Muscle layer of duodenum (tissue), 2 donors: ENCODE data around the gene CRACDL.

Experiments used
- H3K27ac ChIP-seq: one replicate; pipeline ENCODE4 v1.7.0; 2013; ENCODE audit warnings: mild to moderate bottlenecking, low read length
- H3K27me3 ChIP-seq: one replicate; pipeline ENCODE4 v1.7.0; 2013; ENCODE audit warnings: low read depth, mild to moderate bottlenecking, control low read depth, low read length
- H3K36me3 ChIP-seq, 2 donors: one replicate each; pipeline ENCODE4 v1.7.0; 2013; ENCODE audit warnings: low read length in 2 of 2, control low read depth in 1 of 2, mild to moderate bottlenecking in 1 of 2; ENCODE audit not compliant: insufficient read depth in 2 of 2, control insufficient read depth in 1 of 2
- H3K4me1 ChIP-seq, 2 donors: one replicate each; pipeline ENCODE4 v1.7.0; 2013; ENCODE audit warnings: low read length in 2 of 2, mild to moderate bottlenecking in 2 of 2, control low read depth in 1 of 2, moderate library complexity in 1 of 2; ENCODE audit not compliant: insufficient read depth in 2 of 2, control insufficient read depth in 1 of 2
- H3K4me3 ChIP-seq, 2 donors: one replicate each; pipeline ENCODE4 v1.7.0; 2013; ENCODE audit warnings: low read length in 2 of 2, low read depth in 1 of 2, mild to moderate bottlenecking in 1 of 2
- H3K9me3 ChIP-seq, 2 donors: one replicate each; pipeline ENCODE4 v1.7.0; 2013; ENCODE audit warnings: low read length in 2 of 2, control low read depth in 1 of 2, mild to moderate bottlenecking in 1 of 2; ENCODE audit not compliant: control insufficient read depth in 1 of 2
- donor health status: healthy.

CRACDL gene

GRCh38 chr2:98924038-98924830 is 11.8 kb downstream of the CRACDL start:
- Histone ChIP-seq H3K36me3 (no peaks in the 10 kb centered on the region), H3K27ac (no peak overlapping the region), H3K9me3 (peaks cover 0 to 2% of the 10 kb centered on the region in 2 donors), H3K4me1 (no peaks in the 10 kb centered on the region), H3K27me3 (no peaks in the 10 kb centered on the region), H3K4me3 (no peak overlapping the region)

- no peak overlapping the region for H3K4me3 ChIP-seq
- no peaks in the 10 kb centered on the region for H3K36me3 ChIP-seq
- peaks cover 0 to 2% of the 10 kb centered on the region in 2 donors for H3K9me3 ChIP-seq
- H3K4me1 ChIP-seq: no peaks in the 10 kb centered on the region
- no peaks in the 10 kb centered on the region for H3K27me3 ChIP-seq
- H3K27ac ChIP-seq: no peak overlapping the region
These were observed 12.6 kb downstream of the CRACDL start for GRCh38 chr2:98923244-98923940.

GRCh38 chr2:98921062-98921461 is 15.0 kb downstream of the CRACDL start:
- Histone ChIP-seq H3K9me3 (peaks cover 0 to 2% of the 10 kb centered on the region in 2 donors), H3K27me3 (no peaks in the 10 kb centered on the region), H3K36me3 (no peaks in the 10 kb centered on the region), H3K4me1 (no peaks in the 10 kb centered on the region), H3K4me3 (no peak overlapping the region), H3K27ac (no peak overlapping the region)

GRCh38 chr2:98917031-98917471 is 19.0 kb downstream of the CRACDL start:
- Histone ChIP-seq H3K4me1 (peaks cover 2 to 5% of the 10 kb centered on the region in 2 donors), H3K27ac (no peak overlapping the region)

GRCh38 chr2:98915751-98916358 is 20.2 kb downstream of the CRACDL start:
- Histone ChIP-seq H3K36me3 (no peaks in the 10 kb centered on the region), H3K27ac (no peak overlapping the region), H3K4me1 (peaks cover 4 to 5% of the 10 kb centered on the region in 2 donors)

More at GRCh38 chr2:98917031-98917471, 19.0 kb downstream of the CRACDL start:
- Histone ChIP-seq H3K9me3 (no peaks in the 10 kb centered on the region), H3K36me3 (no peaks in the 10 kb centered on the region), H3K4me3 (no peak overlapping the region), H3K27me3 (no peaks in the 10 kb centered on the region)

GRCh38 chr2:98914713-98915580 is 21.1 kb downstream of the CRACDL start:
- H3K4me3 ChIP-seq: no peak overlapping the region
- H3K27ac ChIP-seq: no peak overlapping the region
- H3K36me3 ChIP-seq: no peaks in the 10 kb centered on the region
- no peaks in the 10 kb centered on the region for H3K9me3 ChIP-seq
- peaks cover 4 to 5% of the 10 kb centered on the region in 2 donors for H3K4me1 ChIP-seq
- H3K27me3 ChIP-seq: no peaks in the 10 kb centered on the region

More at GRCh38 chr2:98915751-98916358, 20.2 kb downstream of the CRACDL start:
- no peaks in the 10 kb centered on the region for H3K27me3 ChIP-seq
- H3K9me3 ChIP-seq: no peaks in the 10 kb centered on the region
- H3K4me3 ChIP-seq: no peak overlapping the region

GRCh38 chr2:98913916-98914712 is 21.9 kb downstream of the CRACDL start:
- Histone ChIP-seq H3K27ac (no peak overlapping the region), H3K4me1 (peaks cover 8 to 12% of the 10 kb centered on the region in 2 donors)

GRCh38 chr2:98912957-98913915 is 22.8 kb downstream of the CRACDL start:
- H3K27me3 ChIP-seq: no peaks in the 10 kb centered on the region
- H3K27ac ChIP-seq: no peak overlapping the region
- H3K36me3 ChIP-seq: no peaks in the 10 kb centered on the region
- no peak overlapping the region for H3K4me3 ChIP-seq
- H3K4me1 ChIP-seq: peaks cover 10 to 12% of the 10 kb centered on the region in 2 donors
- no peaks in the 10 kb centered on the region for H3K9me3 ChIP-seq

More at GRCh38 chr2:98913916-98914712, 21.9 kb downstream of the CRACDL start:
- Histone ChIP-seq H3K9me3 (no peaks in the 10 kb centered on the region), H3K27me3 (no peaks in the 10 kb centered on the region), H3K4me3 (no peak overlapping the region), H3K36me3 (no peaks in the 10 kb centered on the region)

GRCh38 chr2:98912221-98912851 is 23.7 kb downstream of the CRACDL start:
- Histone ChIP-seq H3K4me1 (peaks cover 10 to 12% of the 10 kb centered on the region in 2 donors), H3K36me3 (no peaks in the 10 kb centered on the region), H3K27me3 (no peaks in the 10 kb centered on the region), H3K9me3 (no peaks in the 10 kb centered on the region), H3K4me3 (no peak overlapping the region), H3K27ac (no peak overlapping the region)
